ENCODE data around the gene CAPN13.

The CAPN13 gene

DNA sequence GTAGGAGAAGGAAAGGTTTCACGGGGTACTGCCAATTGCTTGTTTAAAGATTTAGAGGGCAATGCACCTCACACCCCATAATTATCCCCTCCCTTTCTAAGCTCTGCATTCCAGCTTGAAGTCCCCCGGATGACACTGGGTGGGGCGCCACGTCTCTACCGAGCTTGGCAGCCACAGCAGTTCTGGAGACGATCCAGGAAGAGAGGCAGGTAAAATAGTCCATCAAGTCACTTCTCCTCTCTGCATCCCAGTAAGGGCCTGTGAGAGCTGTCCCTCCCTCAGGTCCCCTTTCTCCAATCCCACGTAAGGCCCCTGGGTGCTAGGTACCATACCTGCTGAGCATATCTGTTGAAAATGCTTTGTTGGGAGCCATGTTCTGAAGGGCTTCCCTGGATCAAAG is 65.7 kb downstream of the CAPN13 start:
- Histone ChIP-seq H3K4me3 (ENCODE audit: low read length) (no peak overlapping the region), H3K79me2 (ENCODE audit: low read length) (no peaks in the 10 kb centered on the region), H3K9ac (ENCODE audit: low read length) (no peak overlapping the region), H3K4me1 (ENCODE audit: low read length) (no peaks in the 10 kb centered on the region), H3K4me2 (ENCODE audit: low read length) (no peak overlapping the region), H3K36me3 (replicated peaks; ENCODE audit: low read depth, low read length) (no peaks in the 10 kb centered on the region), H3K27me3 (ENCODE audit: low read depth, low read length) (no peaks in the 10 kb centered on the region), H2AFZ (ENCODE audit: low read depth, low read length) (no peak overlapping the region), H4K20me1 (ENCODE audit: insufficient read depth, low read length) (no peaks in the 10 kb centered on the region), H3K27ac (ENCODE audit: low read length) (no peak overlapping the region), H3K9me3 (ENCODE audit: insufficient read depth, low read length) (no peaks in the 10 kb centered on the region)
- no peak for TF ChIP-seq EZH2phosphoT487 (IDR thresholded peaks at IDR 0.05; ENCODE audit: low read depth)
- TF ChIP-seq, protein P1, sequence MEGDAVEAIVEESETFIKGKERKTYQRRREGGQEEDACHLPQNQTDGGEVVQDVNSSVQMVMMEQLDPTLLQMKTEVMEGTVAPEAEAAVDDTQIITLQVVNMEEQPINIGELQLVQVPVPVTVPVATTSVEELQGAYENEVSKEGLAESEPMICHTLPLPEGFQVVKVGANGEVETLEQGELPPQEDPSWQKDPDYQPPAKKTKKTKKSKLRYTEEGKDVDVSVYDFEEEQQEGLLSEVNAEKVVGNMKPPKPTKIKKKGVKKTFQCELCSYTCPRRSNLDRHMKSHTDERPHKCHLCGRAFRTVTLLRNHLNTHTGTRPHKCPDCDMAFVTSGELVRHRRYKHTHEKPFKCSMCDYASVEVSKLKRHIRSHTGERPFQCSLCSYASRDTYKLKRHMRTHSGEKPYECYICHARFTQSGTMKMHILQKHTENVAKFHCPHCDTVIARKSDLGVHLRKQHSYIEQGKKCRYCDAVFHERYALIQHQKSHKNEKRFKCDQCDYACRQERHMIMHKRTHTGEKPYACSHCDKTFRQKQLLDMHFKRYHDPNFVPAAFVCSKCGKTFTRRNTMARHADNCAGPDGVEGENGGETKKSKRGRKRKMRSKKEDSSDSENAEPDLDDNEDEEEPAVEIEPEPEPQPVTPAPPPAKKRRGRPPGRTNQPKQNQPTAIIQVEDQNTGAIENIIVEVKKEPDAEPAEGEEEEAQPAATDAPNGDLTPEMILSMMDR (IDR thresholded peaks at IDR 0.05; ENCODE audit: low read depth, low read length), result no peak

DNA sequence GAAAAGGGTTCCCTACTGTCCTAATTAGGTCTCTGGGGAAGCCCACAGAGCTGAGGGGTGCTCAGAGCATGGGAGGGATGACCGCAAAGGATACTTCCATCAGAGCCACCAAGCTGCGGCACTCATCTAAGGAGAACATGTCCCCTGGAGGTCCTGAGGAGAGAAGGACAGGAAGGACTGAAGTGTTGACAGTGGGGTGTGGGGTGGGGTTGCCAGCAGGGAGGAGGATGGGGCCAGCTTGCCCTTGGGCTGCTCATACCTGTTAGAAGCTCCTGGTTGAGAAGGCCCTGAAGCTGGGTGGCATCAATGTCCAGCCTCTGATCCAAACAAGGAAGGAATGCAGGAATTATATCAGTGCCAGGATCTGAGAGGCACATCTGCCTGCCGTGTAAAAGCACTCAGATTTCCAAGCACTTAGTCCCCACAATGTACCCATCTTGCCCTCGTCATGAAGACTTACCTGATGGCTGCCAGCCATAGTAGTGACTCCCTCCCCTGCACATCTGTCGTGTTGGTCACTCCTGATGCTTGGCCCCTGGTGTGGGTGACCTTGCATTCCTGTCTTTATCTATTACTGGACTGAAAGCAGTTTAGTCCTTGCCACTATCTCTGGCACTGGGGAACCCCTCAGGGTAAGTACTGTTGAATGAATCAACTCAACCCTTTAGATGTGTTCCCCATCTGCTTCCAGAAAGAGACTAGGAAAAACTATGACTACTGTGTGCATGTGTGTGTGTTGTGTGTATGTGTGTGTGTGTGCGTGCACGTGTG is 68.9 kb downstream of the CAPN13 start:
- Histone ChIP-seq H3K36me3 (replicated peaks; ENCODE audit: low read depth, low read length) (no peaks in the 10 kb centered on the region), H2AFZ (ENCODE audit: low read depth, low read length) (no peak overlapping the region), H3K27me3 (ENCODE audit: low read depth, low read length) (no peaks in the 10 kb centered on the region), H3K9ac (ENCODE audit: low read length) (no peak overlapping the region), H3K4me1 (ENCODE audit: low read length) (no peaks in the 10 kb centered on the region), H3K4me3 (ENCODE audit: low read length) (no peak overlapping the region), H3K9me3 (ENCODE audit: insufficient read depth, low read length) (no peaks in the 10 kb centered on the region), H3K79me2 (ENCODE audit: low read length) (no peaks in the 10 kb centered on the region), H4K20me1 (ENCODE audit: insufficient read depth, low read length) (no peaks in the 10 kb centered on the region), H3K4me2 (ENCODE audit: low read length) (no peak overlapping the region), H3K27ac (ENCODE audit: low read length) (no peak overlapping the region)
- no peak for TF ChIP-seq EZH2phosphoT487 (IDR thresholded peaks at IDR 0.05; ENCODE audit: low read depth)
- TF ChIP-seq, protein P1 (IDR thresholded peaks at IDR 0.05; ENCODE audit: low read depth, low read length), result no peak

DNA sequence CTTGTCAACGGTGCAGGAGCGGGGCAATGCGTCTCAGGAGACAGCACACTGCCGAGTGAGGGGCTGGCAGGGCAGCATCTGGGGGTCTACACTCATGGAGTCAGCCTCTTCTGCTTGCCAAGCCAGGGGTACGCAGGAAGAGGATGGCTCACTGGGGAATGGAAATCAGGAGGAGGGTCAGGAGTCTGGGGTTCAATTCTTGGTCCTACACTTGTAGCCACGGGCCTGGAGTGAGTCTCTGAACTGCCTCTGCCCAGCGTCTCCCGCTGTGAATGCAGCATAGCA is 70.0 kb downstream of the CAPN13 start:
- Histone ChIP-seq H3K4me2 (ENCODE audit: low read length) (no peak overlapping the region), H3K4me3 (ENCODE audit: low read length) (no peak overlapping the region), H3K79me2 (ENCODE audit: low read length) (no peaks in the 10 kb centered on the region), H3K27me3 (ENCODE audit: low read depth, low read length) (no peaks in the 10 kb centered on the region), H3K4me1 (ENCODE audit: low read length) (no peaks in the 10 kb centered on the region), H3K9me3 (ENCODE audit: insufficient read depth, low read length) (no peaks in the 10 kb centered on the region), H2AFZ (ENCODE audit: low read depth, low read length) (no peak overlapping the region), H3K36me3 (replicated peaks; ENCODE audit: low read depth, low read length) (no peaks in the 10 kb centered on the region), H3K9ac (ENCODE audit: low read length) (no peak overlapping the region), H3K27ac (ENCODE audit: low read length) (no peak overlapping the region), H4K20me1 (ENCODE audit: insufficient read depth, low read length) (no peaks in the 10 kb centered on the region)
- TF ChIP-seq, protein P1 (IDR thresholded peaks at IDR 0.05; ENCODE audit: low read depth, low read length), result no peak
- no peak for TF ChIP-seq EZH2phosphoT487 (IDR thresholded peaks at IDR 0.05; ENCODE audit: low read depth)

- Histone ChIP-seq H3K27ac (ENCODE audit: low read length) (no peak overlapping the region), H3K79me2 (ENCODE audit: low read length) (no peaks in the 10 kb centered on the region), H3K4me3 (ENCODE audit: low read length) (no peak overlapping the region), H4K20me1 (ENCODE audit: insufficient read depth, low read length) (no peaks in the 10 kb centered on the region), H3K27me3 (ENCODE audit: low read depth, low read length) (no peaks in the 10 kb centered on the region), H2AFZ (ENCODE audit: low read depth, low read length) (no peak overlapping the region), H3K4me2 (ENCODE audit: low read length) (no peak overlapping the region), H3K4me1 (ENCODE audit: low read length) (no peaks in the 10 kb centered on the region), H3K36me3 (replicated peaks; ENCODE audit: low read depth, low read length) (no peaks in the 10 kb centered on the region), H3K9me3 (ENCODE audit: insufficient read depth, low read length) (no peaks in the 10 kb centered on the region), H3K9ac (ENCODE audit: low read length) (no peak overlapping the region)
- TF ChIP-seq, protein P1 (IDR thresholded peaks at IDR 0.05; ENCODE audit: low read depth, low read length), result no peak
- TF ChIP-seq EZH2phosphoT487 (IDR thresholded peaks at IDR 0.05; ENCODE audit: low read depth), result no peak
These were observed 70.6 kb downstream of the CAPN13 start for GRCh38 chr2:30736461-30737325.

Measured in OCI-LY3 (cell line).